IPS-18a (cell line): Measurements from ENCODE around the gene C1QTNF8.

Experiments
- H3K27ac ChIP-seq: one replicate; pipeline ENCODE4 v1.5.1; 2013; ENCODE audit warnings: low read length
- H3K27me3 ChIP-seq: one replicate; pipeline ENCODE4 v1.6.1; 2013; ENCODE audit warnings: mild to moderate bottlenecking, low read length; ENCODE audit not compliant: control insufficient read depth, insufficient read depth
- H3K36me3 ChIP-seq: one replicate; pipeline ENCODE4 v1.6.1; 2013; ENCODE audit warnings: low read depth, low read length; ENCODE audit not compliant: control insufficient read depth
- H3K4me1 ChIP-seq: one replicate; pipeline ENCODE4 v1.6.1; 2013; ENCODE audit warnings: low read depth, low read length; ENCODE audit not compliant: control insufficient read depth
- H3K4me3 ChIP-seq: one replicate; pipeline ENCODE4 v1.5.1; 2013; ENCODE audit warnings: low read length
- H3K9ac ChIP-seq: one replicate; pipeline ENCODE4 v1.6.1; 2013; ENCODE audit warnings: mild to moderate bottlenecking, low read length, moderate library complexity
- H3K9me3 ChIP-seq: one replicate; pipeline ENCODE4 v1.6.1; 2013; ENCODE audit warnings: low read depth, low read length; ENCODE audit not compliant: control insufficient read depth

The C1QTNF8 gene

DNA sequence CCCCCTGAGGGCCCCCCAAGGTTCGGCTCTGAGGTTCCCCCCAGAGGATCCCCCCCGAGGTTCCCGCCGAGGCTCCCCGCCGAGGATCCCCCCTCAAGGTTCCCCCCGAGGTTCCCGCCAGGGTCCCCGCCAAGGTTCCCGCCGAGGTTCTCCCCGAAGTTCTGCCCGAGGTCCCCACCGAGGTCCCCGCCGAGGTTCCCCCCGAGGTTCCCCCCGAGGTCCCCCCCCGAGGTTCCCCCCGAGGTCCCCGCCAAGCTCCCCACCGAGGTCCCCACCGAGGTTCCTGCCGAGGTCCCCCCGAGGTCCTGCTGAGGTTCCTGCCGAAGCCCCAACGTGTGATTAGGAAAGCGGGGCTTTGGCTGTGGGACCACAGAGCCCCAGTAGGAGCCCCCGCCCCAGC is 55.7 kb downstream of the C1QTNF8 start:
- H3K4me3 ChIP-seq, result no peak overlapping the region
- no peak overlapping the region for H3K9ac ChIP-seq
- H3K36me3 ChIP-seq, result no peaks in the 10 kb centered on the region
- no peaks in the 10 kb centered on the region for H3K27me3 ChIP-seq
- H3K4me1 ChIP-seq, result no peaks in the 10 kb centered on the region
- no peaks in the 10 kb centered on the region for H3K9me3 ChIP-seq
- no peak overlapping the region for H3K27ac ChIP-seq

DNA sequence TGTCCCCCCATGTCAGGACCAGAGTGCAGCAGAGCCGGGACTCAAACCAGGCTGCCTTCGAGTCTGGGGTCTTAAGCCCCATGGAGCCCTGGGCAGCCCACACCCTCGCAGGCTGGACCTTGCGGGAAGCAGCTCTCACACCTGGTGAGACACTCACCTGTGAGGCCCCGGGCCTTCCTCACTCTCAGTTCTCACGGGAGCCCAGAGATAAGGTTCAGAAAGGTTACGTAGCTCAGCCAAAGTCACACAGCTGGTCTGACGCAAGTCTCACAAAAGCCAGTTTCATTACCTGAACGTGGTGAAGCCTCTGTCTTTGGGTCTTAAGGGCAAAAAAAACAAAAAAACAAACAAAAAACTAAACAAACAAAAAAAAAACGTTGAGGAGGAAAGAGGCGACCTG is 56.3 kb downstream of the C1QTNF8 start:
- Histone ChIP-seq H3K4me1 (no peaks in the 10 kb centered on the region), H3K27me3 (no peaks in the 10 kb centered on the region), H3K27ac (no peak overlapping the region), H3K4me3 (no peak overlapping the region), H3K36me3 (no peaks in the 10 kb centered on the region), H3K9ac (no peak overlapping the region), H3K9me3 (no peaks in the 10 kb centered on the region)

DNA sequence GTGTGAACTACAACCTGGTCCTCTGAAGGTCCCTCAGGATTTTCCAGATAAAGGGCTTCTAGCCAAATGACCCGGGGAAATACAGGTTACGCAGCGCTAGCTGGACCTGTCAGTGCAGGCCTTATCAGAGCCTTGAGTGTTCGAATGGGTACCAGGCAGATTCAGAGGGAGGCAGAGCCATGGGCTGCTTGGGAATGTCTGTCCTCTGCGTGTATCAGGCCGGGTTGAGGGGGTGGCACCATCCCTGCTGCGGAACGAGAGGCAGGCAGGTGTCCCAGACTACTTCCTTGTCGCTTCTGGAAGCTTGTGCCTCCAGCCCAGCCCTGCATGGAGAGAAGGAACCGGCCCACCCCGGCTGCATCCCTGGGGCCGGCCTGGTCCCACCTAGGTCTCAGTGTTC is 57.1 kb downstream of the C1QTNF8 start:
- H3K9ac ChIP-seq, result no peak overlapping the region
- no peaks in the 10 kb centered on the region for H3K4me1 ChIP-seq
- H3K36me3 ChIP-seq, result no peaks in the 10 kb centered on the region
- H3K9me3 ChIP-seq, result no peaks in the 10 kb centered on the region
- no peak overlapping the region for H3K4me3 ChIP-seq
- no peaks in the 10 kb centered on the region for H3K27me3 ChIP-seq
- no peak overlapping the region for H3K27ac ChIP-seq
